MCF 10A (cell line): ENCODE measurements around the gene ZGPAT. TPM values are rescaled to one million over a fixed set of nuclear protein-coding genes. Genes with fewer than 3 reads are reported as not detected.

Source experiments
- BruUV-seq: library from RNA; stranded (reverse); fragments of 400-500 nt; replicated peaks from 2 replicates; lab custom pipeline; 2021; lab: Mats Ljungman, UMichigan
- CTCF ChIA-PET: fragments of 300-600 bp; sonication (Branson Sonifier 250); formaldehyde crosslinking; extraction: SDS; loops from one replicate; lab custom pipeline; 2021; ENCODE audit warnings: antibody characterized with exemption, inconsistent platforms; lab: Yijun Ruan, JAX
- POLR2A ChIA-PET: fragments of 300-600, 350-650 bp; sonication (Branson Sonifier 250); formaldehyde crosslinking; extraction: SDS; loops from one replicate; lab custom pipeline; 2020; ENCODE audit warnings: antibody characterized with exemption, inconsistent platforms; lab: Yijun Ruan, JAX
- DNase-seq: peaks from one replicate; pipeline ENCODE4 v3.0.0-alpha.2; 2018; ENCODE audit not compliant: unreplicated experiment
- H3K27ac Mint-ChIP-seq: one replicate; pipeline ENCODE4 v1.8.0; 2022; ENCODE audit warnings: mild to moderate bottlenecking, low read depth, mixed read lengths; ENCODE audit not compliant: unreplicated experiment
- H3K27me3 Mint-ChIP-seq: one replicate; pipeline ENCODE4 v1.8.0; 2022; ENCODE audit warnings: mixed read lengths; ENCODE audit not compliant: insufficient read depth, unreplicated experiment
- H3K36me3 Mint-ChIP-seq: one replicate; pipeline ENCODE4 v1.8.0; 2022; ENCODE audit warnings: mild to moderate bottlenecking, moderate library complexity, mixed read lengths; ENCODE audit not compliant: insufficient read depth, unreplicated experiment
- H3K4me1 Mint-ChIP-seq: one replicate; pipeline ENCODE4 v1.8.0; 2022; ENCODE audit warnings: mixed read lengths; ENCODE audit not compliant: insufficient read depth, unreplicated experiment
- H3K4me3 Mint-ChIP-seq: one replicate; pipeline ENCODE4 v1.8.0; 2022; ENCODE audit warnings: mild to moderate bottlenecking, moderate library complexity, mixed read lengths; ENCODE audit not compliant: unreplicated experiment
- H3K9me3 Mint-ChIP-seq: one replicate; pipeline ENCODE4 v1.8.0; 2022; ENCODE audit warnings: mixed read lengths; ENCODE audit not compliant: unreplicated experiment
- CTCF ChIP-seq: fragments of 200-600 bp; IDR thresholded peaks from one replicate; pipeline ENCODE4 v1.8.0; 2022; ENCODE audit warnings: antibody characterized with exemption, mild to moderate bottlenecking; ENCODE audit not compliant: unreplicated experiment
- intact Hi-C: fragments of 100-400 bp; cut with micrococcal nuclease; formaldehyde crosslinking; loops from 2 replicates; pipeline ENCODE4 v1.14.1; 2022
- total RNA-seq: library from RNA; stranded (reverse); gene quantifications from 2 replicates; pipeline ENCODE4 v1.2.3, GENCODE V29; 2022

The ZGPAT gene
- total RNA-seq, 1 experiment from 2014 or later: 19.5 TPM

GRCh38 chr20:63771046-63771707, 63.3 kb downstream of the ZGPAT start:
- H3K4me3 Mint-ChIP-seq: no peak overlapping the region
- no peak for DNase-seq
- no peak overlapping the region for H3K27ac Mint-ChIP-seq
- POLR2A ChIA-PET: no interaction called here
- no peaks in the 10 kb centered on the region for H3K36me3 Mint-ChIP-seq
- H3K27me3 Mint-ChIP-seq: no peaks in the 10 kb centered on the region
- TF ChIP-seq CTCF: no peak
- BruUV-seq: no TSS peak
- H3K4me1 Mint-ChIP-seq: no peaks in the 10 kb centered on the region
- no peaks in the 10 kb centered on the region for H3K9me3 Mint-ChIP-seq
- intact Hi-C loops: no loop called here
- CTCF ChIA-PET: no interaction called here

- no peaks in the 10 kb centered on the region for H3K36me3 Mint-ChIP-seq
- ChIA-PET POLR2A (interaction anchor here (0.9 kb wide), 2 partner anchors 24 to 92 kb away, joined by 3 to 5 read pairs; partner anchors contain the start of gene TPD52L2), CTCF (interaction anchor here (0.7 to 4.8 kb wide), 3 partner anchors 13 to 23 kb away, joined by 3 to 33 read pairs (median 4); no protein-coding TSS in a partner anchor)
- BruUV-seq: no TSS peak
- intact Hi-C loops: no loop called here
- H3K27me3 Mint-ChIP-seq: no peaks in the 10 kb centered on the region
- H3K4me1 Mint-ChIP-seq: peaks cover 6% of the 10 kb centered on the region
- DNase-seq: peak; percentile 36
- H3K9me3 Mint-ChIP-seq: no peaks in the 10 kb centered on the region
- no peak overlapping the region for H3K27ac Mint-ChIP-seq
- TF ChIP-seq CTCF: no peak
- H3K4me3 Mint-ChIP-seq: no peak overlapping the region
Measured at GRCh38 chr20:63772781-63773518, 65.1 kb downstream of the ZGPAT start.

- H3K36me3 Mint-ChIP-seq: no peaks in the 10 kb centered on the region
- H3K9me3 Mint-ChIP-seq: no peaks in the 10 kb centered on the region
- BruUV-seq: no TSS peak
- intact Hi-C loops: no loop called here
- no peak overlapping the region for H3K4me3 Mint-ChIP-seq
- no peak overlapping the region for H3K27ac Mint-ChIP-seq
- H3K27me3 Mint-ChIP-seq: no peaks in the 10 kb centered on the region
- H3K4me1 Mint-ChIP-seq: peaks cover 9% of the 10 kb centered on the region
- ChIA-PET CTCF (interaction anchor here (0.6 to 4.8 kb wide), 4 partner anchors 12 to 102 kb away, joined by 3 to 33 read pairs (median 4); no protein-coding TSS in a partner anchor), POLR2A (no interaction called here)
- no peak for DNase-seq
- no peak for TF ChIP-seq CTCF
Measured at GRCh38 chr20:63773571-63774241, 65.9 kb downstream of the ZGPAT start.

GRCh38 chr20:63774306-63774705, 66.5 kb downstream of the ZGPAT start:
- TF ChIP-seq CTCF: no peak
- no peaks in the 10 kb centered on the region for H3K9me3 Mint-ChIP-seq
- no peaks in the 10 kb centered on the region for H3K36me3 Mint-ChIP-seq
- no TSS peak for BruUV-seq
- CTCF ChIA-PET: interaction anchor here (0.6 to 4.8 kb wide), 7 partner anchors 8 to 229 kb away, joined by 3 to 33 read pairs (median 3); partner anchors contain the start of gene TPD52L2
- H3K27ac Mint-ChIP-seq: no peak overlapping the region
- H3K4me1 Mint-ChIP-seq: peaks cover 9% of the 10 kb centered on the region
- intact Hi-C loops: no loop called here
- H3K27me3 Mint-ChIP-seq: no peaks in the 10 kb centered on the region
- DNase-seq: no peak
- H3K4me3 Mint-ChIP-seq: no peak overlapping the region
- POLR2A ChIA-PET: no interaction called here
